OCI-LY1 (cell line): ENCODE measurements around the gene TCF19.

Source experiments
- H2AFZ ChIP-seq: fragments of 200-600 bp; sonication (generic), shearing (Covaris generic); 2 replicates; pipeline ENCODE4 v1.6.0; 2014; ENCODE audit warnings: antibody characterized with exemption, mild to moderate bottlenecking, low read length
- H3F3A ChIP-seq: fragments of 200-600 bp; sonication (generic), shearing (Covaris generic); 2 replicates; pipeline ENCODE4 v1.6.0; 2014; ENCODE audit warnings: mild to moderate bottlenecking, antibody characterized with exemption, low read length, moderate library complexity; ENCODE audit not compliant: insufficient read depth
- H3K27ac ChIP-seq: fragments of 200-600 bp; sonication (generic); 2 replicates; pipeline ENCODE4 v1.5.1; 2014; ENCODE audit warnings: low read length, mixed run types, mild to moderate bottlenecking, low read depth; ENCODE audit not compliant: poor library complexity, severe bottlenecking
- H3K27me3 ChIP-seq: fragments of 200-600 bp; sonication (generic); 2 replicates; pipeline ENCODE4 v1.6.0; 2014; ENCODE audit warnings: antibody characterized with exemption, mild to moderate bottlenecking, low read length, moderate library complexity; ENCODE audit not compliant: insufficient read depth
- H3K36me3 ChIP-seq: fragments of 200-600 bp; sonication (generic); 2 replicates; pipeline ENCODE4 v1.6.1; 2014; ENCODE audit warnings: mild to moderate bottlenecking, antibody characterized with exemption, low read length, moderate library complexity, mixed read lengths; ENCODE audit not compliant: insufficient read depth
- H3K4me1 ChIP-seq: fragments of 200-600 bp; sonication (generic); 2 replicates; pipeline ENCODE4 v1.5.1; 2014; ENCODE audit warnings: mild to moderate bottlenecking, low read length, moderate library complexity; ENCODE audit not compliant: insufficient read depth, severe bottlenecking
- H3K4me2 ChIP-seq: fragments of 200-600 bp; sonication (generic), shearing (Covaris generic); 2 replicates; pipeline ENCODE4 v1.6.1; 2014; ENCODE audit warnings: low read length
- H3K4me3 ChIP-seq: fragments of 200-600 bp; sonication (generic); 2 replicates; pipeline ENCODE4 v1.5.1; 2014; ENCODE audit warnings: low read length, low read depth, mild to moderate bottlenecking, mixed read lengths; ENCODE audit not compliant: poor library complexity, severe bottlenecking
- H3K79me2 ChIP-seq: fragments of 200-600 bp; shearing (Covaris generic); 2 replicates; pipeline ENCODE4 v1.6.1; 2016; ENCODE audit warnings: mixed run types, low read length, mixed read lengths; ENCODE audit not compliant: insufficient read depth
- H3K9ac ChIP-seq: fragments of 200-600 bp; sonication (generic), shearing (Covaris generic); 2 replicates; pipeline ENCODE4 v1.6.1; 2014; ENCODE audit warnings: mild to moderate bottlenecking, low read length, mixed read lengths
- H3K9me2 ChIP-seq: fragments of 200-600 bp; sonication (generic), shearing (Covaris generic); 2 replicates; pipeline ENCODE4 v1.6.1; 2014; ENCODE audit warnings: low read depth, mild to moderate bottlenecking, low read length, mixed read lengths
- H3K9me3 ChIP-seq: fragments of 200-600 bp; shearing (Covaris generic); 2 replicates; pipeline ENCODE4 v1.6.1; 2014; ENCODE audit warnings: low read length, mixed read lengths
- H4K20me1 ChIP-seq: fragments of 200-600 bp; sonication (generic), shearing (Covaris generic); 2 replicates; pipeline ENCODE4 v1.6.0; 2016; ENCODE audit warnings: mild to moderate bottlenecking, low read length; ENCODE audit not compliant: insufficient read depth
- CTCF ChIP-seq: fragments of 200-600 bp; sonication (generic), shearing (Covaris generic); IDR thresholded peaks from 2 replicates; pipeline ENCODE4 v1.5.1; 2017; ENCODE audit warnings: mild to moderate bottlenecking, antibody characterized with exemption, low read length, moderate library complexity, mixed read lengths
- EZH2 ChIP-seq: fragments of 200-600 bp; sonication (generic), shearing (Covaris generic); IDR thresholded peaks from 2 replicates; pipeline ENCODE4 v1.8.0; 2017; ENCODE audit warnings: borderline replicate concordance, mixed run types, mild to moderate bottlenecking, antibody characterized with exemption, low read length, moderate library complexity, mixed read lengths

TCF19 gene

DNA sequence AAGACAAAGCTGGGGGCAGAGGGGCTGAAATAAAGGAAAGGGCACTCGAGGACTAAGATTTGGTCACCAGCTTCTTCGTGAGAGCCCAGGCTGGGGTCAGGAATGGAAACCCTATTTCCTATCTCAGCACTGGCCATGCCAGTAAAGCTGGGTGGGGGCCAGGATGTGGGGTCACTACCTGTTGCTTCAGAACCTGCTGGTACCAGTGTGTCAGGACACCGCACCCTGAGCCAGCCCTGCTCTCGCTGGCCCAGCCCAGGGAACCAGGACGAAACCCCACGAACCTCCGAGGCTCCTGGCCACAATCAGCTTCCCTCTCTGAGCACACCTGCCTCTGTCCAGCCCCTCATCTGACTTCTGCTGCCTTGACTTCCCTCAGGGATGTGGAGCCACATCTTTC lies 40.2 kb upstream of the TCF19 start:
- Histone ChIP-seq H3K9ac (no peak overlapping the region), H3K36me3 (no peaks in the 10 kb centered on the region), H4K20me1 (no peaks in the 10 kb centered on the region), H3K27me3 (peaks cover 5% of the 10 kb centered on the region; the same call in 1 of the 2 replicates), H3K9me3 (no peaks in the 10 kb centered on the region), H2AFZ (no peak overlapping the region), H3F3A (no peaks in the 10 kb centered on the region), H3K27ac (no peak overlapping the region), H3K79me2 (no peaks in the 10 kb centered on the region), H3K4me1 (no peaks in the 10 kb centered on the region), H3K4me3 (no peak overlapping the region), H3K9me2 (no peaks in the 10 kb centered on the region), H3K4me2 (no peak overlapping the region)
- no peak for TF ChIP-seq CTCF
- TF ChIP-seq EZH2 = no peak

- Histone ChIP-seq H3K9me2 (no peaks in the 10 kb centered on the region), H3K36me3 (no peaks in the 10 kb centered on the region), H3K9ac (no peak within 1 kb of the TSS), H3K79me2 (no peaks in the 10 kb centered on the region), H3K9me3 (no peaks in the 10 kb centered on the region), H3F3A (no peaks in the 10 kb centered on the region), H3K27ac (no peak within 1 kb of the TSS), H2AFZ (no peak within 1 kb of the TSS), H3K27me3 (peaks cover 12% of the 10 kb centered on the region; the same call in 1 of the 2 replicates), H3K4me1 (no peaks in the 10 kb centered on the region), H3K4me2 (no peak within 1 kb of the TSS), H3K4me3 (no peak within 1 kb of the TSS), H4K20me1 (no peaks in the 10 kb centered on the region)
- TF ChIP-seq EZH2 (no peak), CTCF (no peak)
These were observed 38.1 kb upstream of the TCF19 start, which contains the start of gene CDSN for GRCh38 chr6:31120151-31120915. CDSN (minus strand) TSS chr6:31120446; CDS start chr6:31120419, 27 bp downstream.

DNA sequence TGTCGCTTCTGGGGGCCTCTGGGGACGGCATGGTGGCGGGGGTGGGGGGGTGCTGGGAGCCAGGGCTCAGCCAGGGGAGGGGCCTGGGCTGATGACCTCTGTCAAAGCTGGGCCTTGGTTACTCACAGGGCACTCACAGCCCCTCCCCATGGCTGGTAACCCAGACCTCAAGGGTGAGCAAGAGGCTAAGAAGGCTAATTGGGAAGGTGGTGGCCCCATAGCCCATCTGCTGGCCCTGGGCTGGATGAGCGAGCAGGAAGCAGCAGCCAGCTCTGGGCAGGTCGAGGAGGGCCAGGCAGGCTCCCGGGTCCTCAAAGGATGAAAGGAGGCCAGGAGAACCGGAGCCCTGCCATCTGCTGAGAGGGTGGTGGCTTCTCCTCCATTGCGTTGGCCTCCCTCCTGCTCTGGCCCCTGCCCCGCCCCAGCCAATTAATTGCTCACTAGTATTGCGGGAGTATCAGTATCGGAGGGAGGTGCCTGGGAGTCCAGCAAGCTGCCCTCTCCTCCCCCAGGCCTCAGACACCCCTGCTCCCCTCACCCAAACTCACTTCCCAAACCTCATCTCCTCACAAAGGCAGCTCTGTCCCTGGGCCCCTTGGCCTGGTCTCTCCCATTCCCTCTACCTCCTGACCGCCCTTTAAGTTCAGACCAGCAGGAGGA lies 37.1 kb upstream of the TCF19 start:
- H3K27me3 ChIP-seq = peaks cover 16% of the 10 kb centered on the region; the same call in 1 of the 2 replicates
- H3K9ac ChIP-seq = no peak overlapping the region
- H3K36me3 ChIP-seq = no peaks in the 10 kb centered on the region
- H3K79me2 ChIP-seq = no peaks in the 10 kb centered on the region
- H3K9me2 ChIP-seq = no peaks in the 10 kb centered on the region
- H3F3A ChIP-seq = no peaks in the 10 kb centered on the region
- H3K4me2 ChIP-seq = no peak overlapping the region
- TF ChIP-seq EZH2 = no peak
- TF ChIP-seq CTCF = no peak
- no peaks in the 10 kb centered on the region for H3K4me1 ChIP-seq
- no peak overlapping the region for H3K27ac ChIP-seq
- H3K9me3 ChIP-seq = no peaks in the 10 kb centered on the region
- no peak overlapping the region for H2AFZ ChIP-seq
- no peaks in the 10 kb centered on the region for H4K20me1 ChIP-seq
- H3K4me3 ChIP-seq = no peak overlapping the region
